Natural killer cell treated with Interleukin-12 subunit alpha and Interleukin-12 subunit beta and Interleukin-15 and Interleukin-18, amount 100 ng/mL, for 72 hours (primary cell): ENCODE results near the gene RAPGEF4. TPM values are rescaled to one million over a fixed set of nuclear protein-coding genes. Genes with fewer than 3 reads are reported as not detected.

ENCODE experiments used
- ATAC-seq, 2 donors: fragments of 150-1000 bp; cut with Tn5 transposase in 1 of 2; sonication (Bioruptor Pico), chemical (Tn5 transposase) in 1 of 2; 2 replicates each; pipeline ENCODE4 v1.10.0; 2021
- DNase-seq: peaks from one replicate; pipeline ENCODE4 v3.0.0; 2022; ENCODE audit warnings: low spot score
- H3K27ac Mint-ChIP-seq, 2 donors: 1 replicate in 1 of 2; 2 replicates in 1 of 2; pipeline ENCODE4 v1.8.0; 2022; ENCODE audit warnings: mixed read lengths in 2 of 2, mild to moderate bottlenecking in 1 of 2, moderate library complexity in 1 of 2
- H3K27me3 Mint-ChIP-seq, 2 donors: 1 replicate in 1 of 2; 2 replicates in 1 of 2; pipeline ENCODE4 v1.8.0; 2022; ENCODE audit warnings: mixed read lengths in 2 of 2
- H3K36me3 Mint-ChIP-seq: one replicate; pipeline ENCODE4 v1.8.0; 2022; ENCODE audit warnings: mixed read lengths
- H3K4me1 Mint-ChIP-seq, 2 donors: 1 replicate in 1 of 2; 2 replicates in 1 of 2; pipeline ENCODE4 v1.8.0; 2022; ENCODE audit warnings: low read depth in 2 of 2, mixed read lengths in 2 of 2, mild to moderate bottlenecking in 1 of 2
- H3K4me3 Mint-ChIP-seq: one replicate; pipeline ENCODE4 v1.8.0; 2022; ENCODE audit warnings: mixed read lengths
- H3K9me3 Mint-ChIP-seq: 2 replicates; pipeline ENCODE4 v1.8.0; 2022; ENCODE audit warnings: mixed read lengths
- total RNA-seq, 2 donors: library from RNA; stranded (reverse); gene quantifications; one replicate each; pipeline ENCODE4 v1.2.3, GENCODE V29; 2022

Gene RAPGEF4
- total RNA-seq, 2 donors from 2014 or later, result 0.43 TPM; not detected in 1

GRCh38 chr2:172711110-172711509, 24.5 kb upstream of the RAPGEF4 start:
- Mint-ChIP-seq H3K36me3 (no peaks in the 10 kb centered on the region), H3K4me1 (no peaks in the 10 kb centered on the region), H3K27me3 (peaks cover 8 to 25% of the 10 kb centered on the region in 2 donors), H3K4me3 (no peak overlapping the region), H3K27ac (no peak overlapping the region), H3K9me3 (no peaks in the 10 kb centered on the region)
- DNase-seq (no peak), ATAC-seq (no peak)

GRCh38 chr2:172712251-172712650, 23.4 kb upstream of the RAPGEF4 start:
- Mint-ChIP-seq H3K27ac (no peak overlapping the region), H3K27me3 (peaks cover 8 to 25% of the 10 kb centered on the region in 2 donors), H3K4me1 (no peaks in the 10 kb centered on the region), H3K36me3 (no peaks in the 10 kb centered on the region), H3K9me3 (no peaks in the 10 kb centered on the region), H3K4me3 (no peak overlapping the region)
- DNase-seq (no peak), ATAC-seq (peak in 1 of 2 donors; percentile 7)

GRCh38 chr2:172713365-172713875, 22.2 kb upstream of the RAPGEF4 start:
- Mint-ChIP-seq H3K27me3 (peaks cover 6 to 14% of the 10 kb centered on the region in 2 donors), H3K27ac (no peak overlapping the region), H3K9me3 (no peaks in the 10 kb centered on the region), H3K36me3 (no peaks in the 10 kb centered on the region), H3K4me3 (no peak overlapping the region), H3K4me1 (no peaks in the 10 kb centered on the region)
- DNase-seq, result no peak
- ATAC-seq, result peak; percentile 31 to 43

GRCh38 chr2:172722481-172722880, 13.2 kb upstream of the RAPGEF4 start:
- Mint-ChIP-seq H3K27ac (no peak overlapping the region), H3K27me3 (peaks cover 15 to 23% of the 10 kb centered on the region in 2 donors), H3K9me3 (no peaks in the 10 kb centered on the region), H3K4me3 (no peak overlapping the region), H3K36me3 (no peaks in the 10 kb centered on the region), H3K4me1 (no peaks in the 10 kb centered on the region)
- ATAC-seq (no peak), DNase-seq (no peak)

- ATAC-seq (no peak), DNase-seq (no peak)
- Mint-ChIP-seq H3K9me3 (no peaks in the 10 kb centered on the region), H3K4me3 (no peak overlapping the region), H3K4me1 (no peaks in the 10 kb centered on the region), H3K27ac (no peak overlapping the region), H3K36me3 (no peaks in the 10 kb centered on the region), H3K27me3 (peaks cover 13 to 26% of the 10 kb centered on the region in 2 donors)
These were observed 12.4 kb upstream of the RAPGEF4 start for GRCh38 chr2:172723286-172723685.

GRCh38 chr2:172724724-172725123, 10.9 kb upstream of the RAPGEF4 start:
- no peak for DNase-seq
- H3K9me3 Mint-ChIP-seq, result no peaks in the 10 kb centered on the region
- H3K4me3 Mint-ChIP-seq, result no peak overlapping the region
- H3K27me3 Mint-ChIP-seq, result peaks cover 17 to 25% of the 10 kb centered on the region in 2 donors
- no peak overlapping the region for H3K27ac Mint-ChIP-seq
- H3K4me1 Mint-ChIP-seq, result no peaks in the 10 kb centered on the region
- ATAC-seq, result no peak
- no peaks in the 10 kb centered on the region for H3K36me3 Mint-ChIP-seq

GRCh38 chr2:172725284-172725683, 10.4 kb upstream of the RAPGEF4 start:
- Mint-ChIP-seq H3K4me1 (no peaks in the 10 kb centered on the region), H3K27ac (no peak overlapping the region), H3K36me3 (no peaks in the 10 kb centered on the region), H3K9me3 (no peaks in the 10 kb centered on the region), H3K4me3 (no peak overlapping the region), H3K27me3 (peaks cover 20 to 26% of the 10 kb centered on the region in 2 donors)
- ATAC-seq (no peak), DNase-seq (no peak)

GRCh38 chr2:172725746-172726145, 9.9 kb upstream of the RAPGEF4 start:
- DNase-seq (no peak), ATAC-seq (no peak)
- Mint-ChIP-seq H3K9me3 (no peaks in the 10 kb centered on the region), H3K27ac (no peak overlapping the region), H3K27me3 (peaks cover 18 to 30% of the 10 kb centered on the region in 2 donors), H3K36me3 (no peaks in the 10 kb centered on the region), H3K4me1 (no peaks in the 10 kb centered on the region), H3K4me3 (no peak overlapping the region)

GRCh38 chr2:172726172-172726735, 9.4 kb upstream of the RAPGEF4 start:
- no peak overlapping the region for H3K4me3 Mint-ChIP-seq
- no peak overlapping the region for H3K27ac Mint-ChIP-seq
- no peaks in the 10 kb centered on the region for H3K9me3 Mint-ChIP-seq
- ATAC-seq (no peak), DNase-seq (no peak)
- H3K4me1 Mint-ChIP-seq, result no peaks in the 10 kb centered on the region
- H3K36me3 Mint-ChIP-seq, result no peaks in the 10 kb centered on the region
- H3K27me3 Mint-ChIP-seq, result peaks cover 19 to 35% of the 10 kb centered on the region in 2 donors

- no peaks in the 10 kb centered on the region for H3K4me1 Mint-ChIP-seq
- H3K9me3 Mint-ChIP-seq, result no peaks in the 10 kb centered on the region
- peaks cover 40 to 55% of the 10 kb centered on the region in 2 donors for H3K27me3 Mint-ChIP-seq
These were observed 5.2 kb upstream of the RAPGEF4 start for GRCh38 chr2:172730411-172730810.

GRCh38 chr2:172734711-172735581, 699 bp upstream of the RAPGEF4 start:
- Mint-ChIP-seq H3K27me3 (peaks cover 52 to 68% of the 10 kb centered on the region in 2 donors), H3K4me1 (no peaks in the 10 kb centered on the region), H3K27ac (no peak overlapping the region), H3K4me3 (no peak overlapping the region), H3K9me3 (no peaks in the 10 kb centered on the region), H3K36me3 (peaks cover 5% of the 10 kb centered on the region)
- no peak for ATAC-seq
- DNase-seq, result no peak

More at GRCh38 chr2:172730411-172730810, 5.2 kb upstream of the RAPGEF4 start:
- no peak for ATAC-seq
- H3K4me3 Mint-ChIP-seq, result no peak overlapping the region
- H3K27ac Mint-ChIP-seq, result no peak overlapping the region
- H3K36me3 Mint-ChIP-seq, result no peaks in the 10 kb centered on the region
- DNase-seq, result no peak

GRCh38 chr2:172736424-172737174, 954 bp downstream of the RAPGEF4 start:
- no peak for DNase-seq

GRCh38 chr2:172739661-172740266, 4.1 kb downstream of the RAPGEF4 start:
- H3K4me1 Mint-ChIP-seq, result no peaks in the 10 kb centered on the region
- no peak overlapping the region for H3K27ac Mint-ChIP-seq
- ATAC-seq (no peak), DNase-seq (no peak)
- H3K9me3 Mint-ChIP-seq, result peaks cover 2% of the 10 kb centered on the region
- H3K4me3 Mint-ChIP-seq, result no peak overlapping the region
- peaks cover 37 to 78% of the 10 kb centered on the region in 2 donors for H3K27me3 Mint-ChIP-seq
- peaks cover 9% of the 10 kb centered on the region for H3K36me3 Mint-ChIP-seq

More at GRCh38 chr2:172736424-172737174, 954 bp downstream of the RAPGEF4 start:
- no peak overlapping the region for H3K27ac Mint-ChIP-seq
- H3K36me3 Mint-ChIP-seq, result peaks cover 5% of the 10 kb centered on the region
- peaks cover 46 to 69% of the 10 kb centered on the region in 2 donors for H3K27me3 Mint-ChIP-seq
- ATAC-seq, result no peak
- no peaks in the 10 kb centered on the region for H3K9me3 Mint-ChIP-seq
- H3K4me3 Mint-ChIP-seq, result no peak overlapping the region
- no peaks in the 10 kb centered on the region for H3K4me1 Mint-ChIP-seq
